LoVo (cell line): Measurements from ENCODE around the gene PLA2G4E.

Source experiments
- DNase-seq: peaks from one replicate; pipeline ENCODE4 v3.0.0-alpha.2; 2016; ENCODE audit warnings: low spot score

PLA2G4E gene

GRCh38 chr15:41954036-41954435 lies 66.8 kb downstream of the PLA2G4E start:
- DNase-seq: no peak

GRCh38 chr15:41952013-41952563 lies 68.8 kb downstream of the PLA2G4E start:
- DNase-seq: no peak

- no peak for DNase-seq
These were observed 69.3 kb downstream of the PLA2G4E start for GRCh38 chr15:41951571-41951970.

- no peak for DNase-seq
These were observed 70.4 kb downstream of the PLA2G4E start for GRCh38 chr15:41950489-41950888.

GRCh38 chr15:41950127-41950483 lies 70.7 kb downstream of the PLA2G4E start:
- DNase-seq: no peak

- DNase-seq: no peak
These were observed 71.3 kb downstream of the PLA2G4E start for GRCh38 chr15:41949401-41950126.

- DNase-seq: no peak
These were observed 72.4 kb downstream of the PLA2G4E start for GRCh38 chr15:41948490-41948889.

- no peak for DNase-seq
These were observed 73.9 kb downstream of the PLA2G4E start for GRCh38 chr15:41946970-41947369.

GRCh38 chr15:41945731-41946130 lies 75.1 kb downstream of the PLA2G4E start:
- no peak for DNase-seq

GRCh38 chr15:41945221-41945620 lies 75.6 kb downstream of the PLA2G4E start:
- no peak for DNase-seq

GRCh38 chr15:41944313-41944940 lies 76.4 kb downstream of the PLA2G4E start:
- DNase-seq: no peak

GRCh38 chr15:41943543-41944312 lies 77.1 kb downstream of the PLA2G4E start:
- DNase-seq: no peak

GRCh38 chr15:41942886-41943285 lies 78.0 kb downstream of the PLA2G4E start:
- no peak for DNase-seq

- no peak for DNase-seq
These were observed 79.0 kb downstream of the PLA2G4E start for GRCh38 chr15:41941644-41942415.

- no peak for DNase-seq
These were observed 80.4 kb downstream of the PLA2G4E start for GRCh38 chr15:41940441-41940857.

GRCh38 chr15:41939986-41940385 lies 80.9 kb downstream of the PLA2G4E start:
- DNase-seq: no peak

GRCh38 chr15:41937568-41937923 lies 83.3 kb downstream of the PLA2G4E start:
- no peak for DNase-seq

- no peak for DNase-seq
These were observed 83.9 kb downstream of the PLA2G4E start for GRCh38 chr15:41936649-41937567.

- DNase-seq: no peak
These were observed 84.7 kb downstream of the PLA2G4E start for GRCh38 chr15:41936155-41936554.

- DNase-seq: no peak
These were observed 85.2 kb downstream of the PLA2G4E start for GRCh38 chr15:41935566-41936020.

- no peak for DNase-seq
These were observed 86.0 kb downstream of the PLA2G4E start for GRCh38 chr15:41934843-41935242.
